HEK293 (cell line): ENCODE data around the gene ANOS1.

ENCODE experiments used
- CTCF ChIA-PET: fragments of 350-600 bp; formaldehyde crosslinking; extraction: SDS; loops from one replicate; lab custom pipeline; 2021; ENCODE audit warnings: antibody characterized with exemption; lab: Yijun Ruan, JAX
- POLR2A ChIA-PET: fragments of 300-600 bp; formaldehyde crosslinking; extraction: SDS; loops from one replicate; lab custom pipeline; 2020; ENCODE audit warnings: antibody characterized with exemption, inconsistent platforms; lab: Yijun Ruan, JAX
- H3K27ac ChIP-seq: fragments of 200-500 bp; sonication (Bioruptor generic); 2 replicates; pipeline ENCODE4 v1.5.1; 2014; ENCODE audit warnings: low read depth, low read length, control low read depth, inconsistent platforms; ENCODE audit errors: extremely low read depth
- H3K36me3 ChIP-seq, 2 experiments: fragments of 200-500 bp in 1 of 2; sonication (Bioruptor generic) in 1 of 2; 1 replicate in 1 of 2; 2 replicates in 1 of 2; pipeline ENCODE4 v1.5.1; 2014 to 2017; ENCODE audit warnings: inconsistent platforms in 2 of 2, low read length in 2 of 2; ENCODE audit not compliant: control insufficient read depth in 2 of 2, insufficient read depth in 1 of 2
- H3K4me1 ChIP-seq: fragments of 200-500 bp; sonication (Bioruptor generic); 2 replicates; pipeline ENCODE4 v1.5.1; 2014; ENCODE audit warnings: mild to moderate bottlenecking, low read length, inconsistent platforms; ENCODE audit not compliant: control insufficient read depth, insufficient read depth
- H3K4me3 ChIP-seq: 2 replicates; pipeline ENCODE4 v1.5.1; 2011; ENCODE audit warnings: low read depth, mild to moderate bottlenecking, control low read depth, low read length, moderate library complexity
- H3K9me3 ChIP-seq: fragments of 200-500 bp; sonication (Bioruptor generic); 2 replicates; pipeline ENCODE4 v1.5.1; 2014; ENCODE audit warnings: low read depth, low read length, inconsistent platforms; ENCODE audit not compliant: control insufficient read depth, insufficient read depth
- GFI1B ChIP-seq: fragments of 450-650 bp; formaldehyde crosslinking; IDR thresholded peaks from 2 replicates; pipeline ENCODE4 v1.5.1; 2016; ENCODE audit warnings: missing biosample characterization, missing genetic modification characterization
- HOXD13 ChIP-seq: sonication (generic); formaldehyde crosslinking; IDR thresholded peaks from 2 replicates; pipeline ENCODE4 v1.8.0; 2022; ENCODE audit warnings: missing genetic modification reagents, borderline replicate concordance
- KLF16 ChIP-seq: fragments of 450-650 bp; formaldehyde crosslinking; IDR thresholded peaks from 2 replicates; pipeline ENCODE4 v1.5.1; 2017; ENCODE audit warnings: missing biosample characterization, missing genetic modification characterization
- KLF8 ChIP-seq: fragments of 450-650 bp; formaldehyde crosslinking; IDR thresholded peaks from 2 replicates; pipeline ENCODE4 v1.5.1; 2016; ENCODE audit warnings: missing biosample characterization, missing genetic modification characterization
- SALL2 ChIP-seq: fragments of 450-650 bp; formaldehyde crosslinking; IDR thresholded peaks from 2 replicates; pipeline ENCODE4 v1.5.0; 2017; ENCODE audit warnings: missing biosample characterization, mild to moderate bottlenecking, missing genetic modification characterization, borderline replicate concordance
- SP3 ChIP-seq: fragments of 450-650 bp; formaldehyde crosslinking; IDR thresholded peaks from 2 replicates; pipeline ENCODE4 v1.5.1; 2016; ENCODE audit warnings: missing biosample characterization, missing genetic modification characterization
- YY2 ChIP-seq: fragments of 450-650 bp; formaldehyde crosslinking; IDR thresholded peaks from 2 replicates; pipeline ENCODE4 v1.5.1; 2016; ENCODE audit warnings: missing biosample characterization, missing genetic modification characterization
- ZBTB20 ChIP-seq: fragments of 450-650 bp; formaldehyde crosslinking; IDR thresholded peaks from 2 replicates; pipeline ENCODE4 v1.5.1; 2016; ENCODE audit warnings: missing biosample characterization, missing genetic modification characterization
- ZFP3 ChIP-seq: fragments of 450-650 bp; formaldehyde crosslinking; IDR thresholded peaks from 2 replicates; pipeline ENCODE4 v1.5.1; 2016; ENCODE audit warnings: low read depth, missing biosample characterization, missing genetic modification characterization
- ZNF169 ChIP-seq: fragments of 450-650 bp; formaldehyde crosslinking; IDR thresholded peaks from 2 replicates; pipeline ENCODE4 v1.5.1; 2016; ENCODE audit warnings: missing biosample characterization, missing genetic modification characterization
- ZNF175 ChIP-seq: fragments of 450-650 bp; formaldehyde crosslinking; IDR thresholded peaks from 2 replicates; pipeline ENCODE4 v1.5.1; 2016; ENCODE audit warnings: missing biosample characterization, missing genetic modification characterization
- ZNF184 ChIP-seq: fragments of 450-650 bp; IDR thresholded peaks from 2 replicates; pipeline ENCODE4 v1.5.1; 2018; ENCODE audit warnings: missing biosample characterization, mild to moderate bottlenecking, missing genetic modification characterization
- ZNF24 ChIP-seq: fragments of 450-650 bp; formaldehyde crosslinking; IDR thresholded peaks from 2 replicates; pipeline ENCODE4 v1.5.1; 2016; ENCODE audit warnings: missing biosample characterization, missing genetic modification characterization
- ZNF324 ChIP-seq: fragments of 450-650 bp; formaldehyde crosslinking; IDR thresholded peaks from 2 replicates; pipeline ENCODE4 v1.5.1; 2016; ENCODE audit warnings: missing biosample characterization, missing genetic modification characterization
- ZNF350 ChIP-seq: fragments of 450-650 bp; formaldehyde crosslinking; IDR thresholded peaks from 2 replicates; pipeline ENCODE4 v1.5.0; 2017; ENCODE audit warnings: missing biosample characterization, mild to moderate bottlenecking, missing genetic modification characterization
- ZNF48 ChIP-seq: fragments of 450-650 bp; formaldehyde crosslinking; IDR thresholded peaks from 2 replicates; pipeline ENCODE4 v1.5.1; 2016; ENCODE audit warnings: missing biosample characterization, missing genetic modification characterization
- ZNF549 ChIP-seq: fragments of 450-650 bp; IDR thresholded peaks from 2 replicates; pipeline ENCODE4 v1.5.1; 2018; ENCODE audit warnings: missing biosample characterization, missing genetic modification characterization, mild to moderate bottlenecking, inconsistent platforms, moderate library complexity
- ZNF558 ChIP-seq: fragments of 450-650 bp; formaldehyde crosslinking; IDR thresholded peaks from 2 replicates; pipeline ENCODE4 v1.5.1; 2016; ENCODE audit warnings: missing biosample characterization, missing genetic modification characterization
- ZNF585B ChIP-seq: fragments of 450-650 bp; formaldehyde crosslinking; IDR thresholded peaks from 2 replicates; pipeline ENCODE4 v1.5.1; 2016; ENCODE audit warnings: missing biosample characterization, missing genetic modification characterization
- ZNF621 ChIP-seq: fragments of 450-650 bp; formaldehyde crosslinking; IDR thresholded peaks from 2 replicates; pipeline ENCODE4 v1.5.1; 2017; ENCODE audit warnings: missing biosample characterization, missing genetic modification characterization
- ZNF654 ChIP-seq: fragments of 450-650 bp; formaldehyde crosslinking; IDR thresholded peaks from 2 replicates; pipeline ENCODE4 v1.5.1; 2016; ENCODE audit warnings: low read depth, missing biosample characterization, missing genetic modification characterization
- ZNF707 ChIP-seq: fragments of 450-650 bp; formaldehyde crosslinking; IDR thresholded peaks from 2 replicates; pipeline ENCODE4 v1.5.1; 2016; ENCODE audit warnings: missing biosample characterization, missing genetic modification characterization
- ZNF776 ChIP-seq: fragments of 450-650 bp; formaldehyde crosslinking; IDR thresholded peaks from 2 replicates; pipeline ENCODE4 v1.5.0; 2017; ENCODE audit warnings: missing biosample characterization, missing genetic modification characterization, borderline replicate concordance
- ZNF843 ChIP-seq: fragments of 450-650 bp; formaldehyde crosslinking; IDR thresholded peaks from 2 replicates; pipeline ENCODE4 v1.5.1; 2016; ENCODE audit warnings: missing biosample characterization, missing genetic modification characterization
- ZSCAN16 ChIP-seq: fragments of 450-650 bp; formaldehyde crosslinking; IDR thresholded peaks from 2 replicates; pipeline ENCODE4 v1.5.1; 2016; ENCODE audit warnings: missing biosample characterization, missing genetic modification characterization
- TF ChIP-seq, protein P1 (sequence below): fragments of 450-650 bp; formaldehyde crosslinking; IDR thresholded peaks from 2 replicates; pipeline ENCODE4 v1.5.1; 2016; ENCODE audit warnings: missing biosample characterization, missing genetic modification characterization, low read depth
- TF ChIP-seq, protein P2 (sequence below): fragments of 450-650 bp; formaldehyde crosslinking; IDR thresholded peaks from 2 replicates; pipeline ENCODE4 v1.5.1; 2017; ENCODE audit warnings: missing biosample characterization, missing genetic modification characterization
- TF ChIP-seq, protein P3 (sequence below): fragments of 450-650 bp; formaldehyde crosslinking; optimal IDR thresholded peaks from 2 replicates; pipeline ENCODE3; 2016; ENCODE audit warnings: missing biosample characterization, mild to moderate bottlenecking, missing genetic modification characterization
- TF ChIP-seq, protein P4 (sequence below): fragments of 450-650 bp; formaldehyde crosslinking; IDR thresholded peaks from 2 replicates; pipeline ENCODE4 v1.5.1; 2017; ENCODE audit warnings: missing biosample characterization, missing genetic modification characterization

The ANOS1 gene

DNA sequence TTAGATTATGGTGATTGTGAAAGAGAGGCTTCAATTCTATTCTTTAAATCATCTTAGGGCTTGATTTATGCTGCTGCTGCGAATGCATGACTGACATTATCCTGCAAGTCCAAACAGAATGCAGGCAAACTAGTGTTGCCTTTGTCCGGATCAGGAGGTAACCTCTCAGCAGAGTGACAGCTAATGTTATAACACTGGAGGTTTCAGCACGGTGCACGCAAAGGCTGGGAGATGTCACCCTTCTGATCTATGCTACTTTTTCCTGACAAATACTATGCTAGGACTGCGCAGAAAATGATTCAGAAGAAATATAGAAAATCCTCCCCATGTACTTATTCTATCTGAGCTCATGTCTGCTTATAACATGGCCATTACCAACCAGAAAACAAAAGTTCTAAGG, 48.2 kb downstream of the ANOS1 start (continued):
- TF ChIP-seq, protein P1, sequence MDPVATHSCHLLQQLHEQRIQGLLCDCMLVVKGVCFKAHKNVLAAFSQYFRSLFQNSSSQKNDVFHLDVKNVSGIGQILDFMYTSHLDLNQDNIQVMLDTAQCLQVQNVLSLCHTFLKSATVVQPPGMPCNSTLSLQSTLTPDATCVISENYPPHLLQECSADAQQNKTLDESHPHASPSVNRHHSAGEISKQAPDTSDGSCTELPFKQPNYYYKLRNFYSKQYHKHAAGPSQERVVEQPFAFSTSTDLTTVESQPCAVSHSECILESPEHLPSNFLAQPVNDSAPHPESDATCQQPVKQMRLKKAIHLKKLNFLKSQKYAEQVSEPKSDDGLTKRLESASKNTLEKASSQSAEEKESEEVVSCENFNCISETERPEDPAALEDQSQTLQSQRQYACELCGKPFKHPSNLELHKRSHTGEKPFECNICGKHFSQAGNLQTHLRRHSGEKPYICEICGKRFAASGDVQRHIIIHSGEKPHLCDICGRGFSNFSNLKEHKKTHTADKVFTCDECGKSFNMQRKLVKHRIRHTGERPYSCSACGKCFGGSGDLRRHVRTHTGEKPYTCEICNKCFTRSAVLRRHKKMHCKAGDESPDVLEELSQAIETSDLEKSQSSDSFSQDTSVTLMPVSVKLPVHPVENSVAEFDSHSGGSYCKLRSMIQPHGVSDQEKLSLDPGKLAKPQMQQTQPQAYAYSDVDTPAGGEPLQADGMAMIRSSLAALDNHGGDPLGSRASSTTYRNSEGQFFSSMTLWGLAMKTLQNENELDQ (tag by site-specific recombination): no peak
- TF ChIP-seq ZNF621 (tag by site-specific recombination): no peak

DNA sequence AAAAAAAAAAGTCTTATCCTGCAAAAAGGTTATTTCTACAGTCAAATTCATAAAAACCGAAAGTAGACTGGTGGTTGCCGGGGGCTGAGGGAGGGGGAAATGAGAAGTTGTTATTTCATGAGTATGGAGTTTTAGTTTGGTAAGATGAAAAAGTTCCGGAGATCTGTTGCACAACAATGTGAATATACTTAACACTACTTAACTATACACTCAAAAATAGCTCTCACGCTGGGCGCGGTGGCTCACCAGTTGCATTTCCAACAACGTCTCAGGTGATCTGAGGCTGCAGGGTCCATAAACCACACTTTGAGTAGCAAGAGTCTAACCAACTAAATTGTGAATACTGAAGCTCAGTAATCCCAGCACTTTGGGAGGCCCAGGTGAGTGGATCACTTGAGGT, 52.4 kb downstream of the ANOS1 start:
- Histone ChIP-seq H3K4me1 (no peaks in the 10 kb centered on the region), H3K27ac (no peak overlapping the region), H3K36me3 (no peaks in the 10 kb centered on the region)
- CTCF ChIA-PET: no interaction called here
- POLR2A ChIA-PET: no interaction called here
- TF ChIP-seq ZNF48 (tag by site-specific recombination): no peak
- TF ChIP-seq ZNF776 (tag by site-specific recombination): no peak
- no peak for TF ChIP-seq ZBTB20 (tag by site-specific recombination)
- no peak for TF ChIP-seq KLF8
- no peak for TF ChIP-seq ZNF24
- TF ChIP-seq ZNF843 (tag by site-specific recombination): no peak
- TF ChIP-seq KLF16 (tag by site-specific recombination): no peak
- no peak for TF ChIP-seq ZNF558
- no peak for TF ChIP-seq ZFP3 (tag by site-specific recombination)
- no peak for TF ChIP-seq ZNF707 (tag by site-specific recombination)
- no peak for TF ChIP-seq ZSCAN16 (tag by site-specific recombination)
- TF ChIP-seq, all 188 proteins: peak for 0
- Histone ChIP-seq H3K4me3 (no peak overlapping the region), H3K9me3 (no peaks in the 10 kb centered on the region)

DNA sequence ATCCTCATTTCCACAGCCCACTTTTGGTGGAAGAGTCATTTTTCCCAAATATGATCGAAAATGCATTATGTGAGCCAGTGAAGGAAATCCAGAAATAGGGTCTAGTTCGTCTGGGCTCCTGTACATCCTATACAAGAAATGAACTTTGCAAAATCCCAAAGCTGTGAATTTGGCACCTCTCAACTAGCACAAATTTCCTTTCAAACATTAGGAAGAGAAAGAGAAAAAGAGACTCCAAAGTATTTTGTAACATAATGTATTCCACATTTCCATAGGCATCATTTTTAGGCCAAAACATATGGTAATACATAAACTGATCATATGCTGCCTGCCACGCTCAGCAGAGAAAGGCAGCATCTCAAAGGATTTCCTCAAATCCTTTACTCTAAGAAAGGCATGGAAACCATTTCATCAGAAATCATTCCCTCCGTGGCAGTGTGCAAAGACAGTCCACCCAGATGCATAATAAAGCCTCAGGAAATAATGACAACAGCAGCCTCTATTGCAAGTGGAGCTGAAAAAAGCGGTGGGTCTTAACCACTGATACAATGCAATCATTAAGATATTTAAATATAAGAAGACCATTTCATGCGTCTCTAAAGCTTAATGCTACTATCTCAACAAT, 56.8 kb downstream of the ANOS1 start:
- TF ChIP-seq ZNF169 (no peak), ZNF350 (tag by site-specific recombination) (no peak), YY2 (tag by site-specific recombination) (no peak), ZNF324 (no peak), HOXD13 (CRISPR knock-in tag) (no peak), ZNF184 (tag by site-specific recombination) (no peak), ZNF654 (no peak), SP3 (tag by site-specific recombination) (no peak), ZNF175 (no peak), ZNF549 (no peak), ZNF585B (tag by site-specific recombination) (no peak), SALL2 (no peak), GFI1B (tag by site-specific recombination) (no peak)
- TF ChIP-seq, protein P2, sequence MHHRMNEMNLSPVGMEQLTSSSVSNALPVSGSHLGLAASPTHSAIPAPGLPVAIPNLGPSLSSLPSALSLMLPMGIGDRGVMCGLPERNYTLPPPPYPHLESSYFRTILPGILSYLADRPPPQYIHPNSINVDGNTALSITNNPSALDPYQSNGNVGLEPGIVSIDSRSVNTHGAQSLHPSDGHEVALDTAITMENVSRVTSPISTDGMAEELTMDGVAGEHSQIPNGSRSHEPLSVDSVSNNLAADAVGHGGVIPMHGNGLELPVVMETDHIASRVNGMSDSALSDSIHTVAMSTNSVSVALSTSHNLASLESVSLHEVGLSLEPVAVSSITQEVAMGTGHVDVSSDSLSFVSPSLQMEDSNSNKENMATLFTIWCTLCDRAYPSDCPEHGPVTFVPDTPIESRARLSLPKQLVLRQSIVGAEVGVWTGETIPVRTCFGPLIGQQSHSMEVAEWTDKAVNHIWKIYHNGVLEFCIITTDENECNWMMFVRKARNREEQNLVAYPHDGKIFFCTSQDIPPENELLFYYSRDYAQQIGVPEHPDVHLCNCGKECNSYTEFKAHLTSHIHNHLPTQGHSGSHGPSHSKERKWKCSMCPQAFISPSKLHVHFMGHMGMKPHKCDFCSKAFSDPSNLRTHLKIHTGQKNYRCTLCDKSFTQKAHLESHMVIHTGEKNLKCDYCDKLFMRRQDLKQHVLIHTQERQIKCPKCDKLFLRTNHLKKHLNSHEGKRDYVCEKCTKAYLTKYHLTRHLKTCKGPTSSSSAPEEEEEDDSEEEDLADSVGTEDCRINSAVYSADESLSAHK: no peak
- TF ChIP-seq, protein P3, sequence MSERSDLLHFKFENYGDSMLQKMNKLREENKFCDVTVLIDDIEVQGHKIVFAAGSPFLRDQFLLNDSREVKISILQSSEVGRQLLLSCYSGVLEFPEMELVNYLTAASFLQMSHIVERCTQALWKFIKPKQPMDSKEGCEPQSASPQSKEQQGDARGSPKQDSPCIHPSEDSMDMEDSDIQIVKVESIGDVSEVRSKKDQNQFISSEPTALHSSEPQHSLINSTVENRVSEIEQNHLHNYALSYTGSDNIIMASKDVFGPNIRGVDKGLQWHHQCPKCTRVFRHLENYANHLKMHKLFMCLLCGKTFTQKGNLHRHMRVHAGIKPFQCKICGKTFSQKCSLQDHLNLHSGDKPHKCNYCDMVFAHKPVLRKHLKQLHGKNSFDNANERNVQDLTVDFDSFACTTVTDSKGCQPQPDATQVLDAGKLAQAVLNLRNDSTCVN (tag by site-specific recombination): no peak
- TF ChIP-seq, protein P4, sequence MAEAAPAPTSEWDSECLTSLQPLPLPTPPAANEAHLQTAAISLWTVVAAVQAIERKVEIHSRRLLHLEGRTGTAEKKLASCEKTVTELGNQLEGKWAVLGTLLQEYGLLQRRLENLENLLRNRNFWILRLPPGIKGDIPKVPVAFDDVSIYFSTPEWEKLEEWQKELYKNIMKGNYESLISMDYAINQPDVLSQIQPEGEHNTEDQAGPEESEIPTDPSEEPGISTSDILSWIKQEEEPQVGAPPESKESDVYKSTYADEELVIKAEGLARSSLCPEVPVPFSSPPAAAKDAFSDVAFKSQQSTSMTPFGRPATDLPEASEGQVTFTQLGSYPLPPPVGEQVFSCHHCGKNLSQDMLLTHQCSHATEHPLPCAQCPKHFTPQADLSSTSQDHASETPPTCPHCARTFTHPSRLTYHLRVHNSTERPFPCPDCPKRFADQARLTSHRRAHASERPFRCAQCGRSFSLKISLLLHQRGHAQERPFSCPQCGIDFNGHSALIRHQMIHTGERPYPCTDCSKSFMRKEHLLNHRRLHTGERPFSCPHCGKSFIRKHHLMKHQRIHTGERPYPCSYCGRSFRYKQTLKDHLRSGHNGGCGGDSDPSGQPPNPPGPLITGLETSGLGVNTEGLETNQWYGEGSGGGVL (tag by site-specific recombination): no peak
- TF ChIP-seq, all 188 proteins: peak for 0
- CTCF ChIA-PET: no interaction called here
- H3K9me3 ChIP-seq: no peaks in the 10 kb centered on the region
- H3K27ac ChIP-seq: no peak overlapping the region
- POLR2A ChIA-PET: no interaction called here
- no peak overlapping the region for H3K4me3 ChIP-seq
- H3K36me3 ChIP-seq: no peaks in the 10 kb centered on the region
- no peaks in the 10 kb centered on the region for H3K4me1 ChIP-seq
